ENCODE measurements around the gene KRTAP12-1. TPM values are rescaled to one million over a fixed set of nuclear protein-coding genes. Genes with fewer than 3 reads are reported as not detected.
"Not testable (repeated sequence)": the region's sequence is repeated elsewhere in the genome, so short reads cannot be mapped to it uniquely, and the experiment has no call there.

Gene KRTAP12-1
- total RNA-seq, 1 donor from 2014 or later = not detected

- Mint-ChIP-seq H3K4me3 (ENCODE audit: unreplicated experiment) (no peak overlapping the region), H3K27me3 (ENCODE audit: low read depth, unreplicated experiment) (peaks cover 69% of the 10 kb centered on the region), H3K27ac (ENCODE audit: unreplicated experiment) (no peak overlapping the region), H3K36me3 (ENCODE audit: low read depth, unreplicated experiment) (peaks cover 8% of the 10 kb centered on the region), H3K9me3 (ENCODE audit: unreplicated experiment) (peaks cover 6% of the 10 kb centered on the region), H3K4me1 (ENCODE audit: low read depth, unreplicated experiment) (peaks cover 5% of the 10 kb centered on the region)
- Histone ChIP-seq H3K27me3 (ENCODE audit: insufficient read depth, low read length) (peaks cover 12% of the 10 kb centered on the region), H3K9ac (ENCODE audit: low read length) (no peak overlapping the region), H2AFZ (ENCODE audit: low read depth, low read length) (no peak overlapping the region), H4K20me1 (ENCODE audit: insufficient read depth, low read length) (no peaks in the 10 kb centered on the region), H3K4me1 (ENCODE audit: insufficient read depth, low read length) (no peaks in the 10 kb centered on the region), H3K4me2 (ENCODE audit: low read length) (no peak overlapping the region), H3K4me3 (ENCODE audit: insufficient read depth, low read depth, low read length) (no peak overlapping the region), H3K79me2 (ENCODE audit: insufficient read depth, low read length) (no peaks in the 10 kb centered on the region), H3K9me3 (ENCODE audit: insufficient read depth, low read depth, low read length) (no peaks in the 10 kb centered on the region), H3K27ac (ENCODE audit: low read depth, low read length) (no peak overlapping the region), H3K36me3 (ENCODE audit: insufficient read depth, low read length) (no peaks in the 10 kb centered on the region)
- FAIRE-seq (no peak), DNase-seq (ENCODE audit: low read depth) (no peak)
- TF ChIP-seq CTCF (IDR thresholded peaks at IDR 0.05; ENCODE audit: insufficient read depth, low read depth, low read length) = no peak
- TF ChIP-seq EZH2 (IDR thresholded peaks at IDR 0.05; ENCODE audit: insufficient read depth, low read length) = no peak
Observed at GRCh38 chr21:44686000-44686781, 4.2 kb upstream of the KRTAP12-1 start.

- H3K36me3 Mint-ChIP-seq (ENCODE audit: low read depth, unreplicated experiment); H3K4me3 ChIP-seq (ENCODE audit: insufficient read depth, low read depth, low read length); DNase-seq (ENCODE audit: low read depth); H3K79me2 ChIP-seq (ENCODE audit: insufficient read depth, low read length); H3K9ac ChIP-seq (ENCODE audit: low read length); H3K9me3 Mint-ChIP-seq (ENCODE audit: unreplicated experiment); H3K36me3 ChIP-seq (ENCODE audit: insufficient read depth, low read length); H3K4me2 ChIP-seq (ENCODE audit: low read length); H3K27me3 ChIP-seq (ENCODE audit: insufficient read depth, low read length); H2AFZ ChIP-seq (ENCODE audit: low read depth, low read length); H3K4me3 Mint-ChIP-seq (ENCODE audit: unreplicated experiment); H3K4me1 Mint-ChIP-seq (ENCODE audit: low read depth, unreplicated experiment); H4K20me1 ChIP-seq (ENCODE audit: insufficient read depth, low read length); H3K27ac Mint-ChIP-seq (ENCODE audit: unreplicated experiment); FAIRE-seq; H3K4me1 ChIP-seq (ENCODE audit: insufficient read depth, low read length); H3K27ac ChIP-seq (ENCODE audit: low read depth, low read length); H3K9me3 ChIP-seq (ENCODE audit: insufficient read depth, low read depth, low read length): not testable (repeated sequence)
- H3K27me3 Mint-ChIP-seq (ENCODE audit: low read depth, unreplicated experiment) = peaks cover 68% of the 10 kb centered on the region
Observed at GRCh38 chr21:44685050-44685449, 3.1 kb upstream of the KRTAP12-1 start.

GRCh38 chr21:44684483-44684882, 2.5 kb upstream of the KRTAP12-1 start:
- no peak overlapping the region for H2AFZ ChIP-seq (ENCODE audit: low read depth, low read length)
- no peak for DNase-seq (ENCODE audit: low read depth)
- H3K9me3 ChIP-seq (ENCODE audit: insufficient read depth, low read depth, low read length) = no peaks in the 10 kb centered on the region
- H3K9ac ChIP-seq (ENCODE audit: low read length) = no peak overlapping the region
- no peak for TF ChIP-seq EZH2 (IDR thresholded peaks at IDR 0.05; ENCODE audit: insufficient read depth, low read length)
- no peak overlapping the region for H3K4me3 ChIP-seq (ENCODE audit: insufficient read depth, low read depth, low read length)
- H3K4me2 ChIP-seq (ENCODE audit: low read length) = no peak overlapping the region
- no peak overlapping the region for H3K4me3 Mint-ChIP-seq (ENCODE audit: unreplicated experiment)
- H3K27ac ChIP-seq (ENCODE audit: low read depth, low read length) = no peak overlapping the region
- peaks cover 10% of the 10 kb centered on the region for H3K27me3 ChIP-seq (ENCODE audit: insufficient read depth, low read length)
- peaks cover 70% of the 10 kb centered on the region for H3K27me3 Mint-ChIP-seq (ENCODE audit: low read depth, unreplicated experiment)
- H4K20me1 ChIP-seq (ENCODE audit: insufficient read depth, low read length) = no peaks in the 10 kb centered on the region
- H3K36me3 ChIP-seq (ENCODE audit: insufficient read depth, low read length) = no peaks in the 10 kb centered on the region
- peaks cover 5% of the 10 kb centered on the region for H3K4me1 Mint-ChIP-seq (ENCODE audit: low read depth, unreplicated experiment)
- H3K4me1 ChIP-seq (ENCODE audit: insufficient read depth, low read length) = no peaks in the 10 kb centered on the region
- H3K36me3 Mint-ChIP-seq (ENCODE audit: low read depth, unreplicated experiment) = peaks cover 8% of the 10 kb centered on the region
- H3K27ac Mint-ChIP-seq (ENCODE audit: unreplicated experiment) = no peak overlapping the region
- no peak for FAIRE-seq
- peaks cover 6% of the 10 kb centered on the region for H3K9me3 Mint-ChIP-seq (ENCODE audit: unreplicated experiment)
- no peaks in the 10 kb centered on the region for H3K79me2 ChIP-seq (ENCODE audit: insufficient read depth, low read length)
